Measurements from ENCODE around the gene CHSY1.

Gene CHSY1

DNA sequence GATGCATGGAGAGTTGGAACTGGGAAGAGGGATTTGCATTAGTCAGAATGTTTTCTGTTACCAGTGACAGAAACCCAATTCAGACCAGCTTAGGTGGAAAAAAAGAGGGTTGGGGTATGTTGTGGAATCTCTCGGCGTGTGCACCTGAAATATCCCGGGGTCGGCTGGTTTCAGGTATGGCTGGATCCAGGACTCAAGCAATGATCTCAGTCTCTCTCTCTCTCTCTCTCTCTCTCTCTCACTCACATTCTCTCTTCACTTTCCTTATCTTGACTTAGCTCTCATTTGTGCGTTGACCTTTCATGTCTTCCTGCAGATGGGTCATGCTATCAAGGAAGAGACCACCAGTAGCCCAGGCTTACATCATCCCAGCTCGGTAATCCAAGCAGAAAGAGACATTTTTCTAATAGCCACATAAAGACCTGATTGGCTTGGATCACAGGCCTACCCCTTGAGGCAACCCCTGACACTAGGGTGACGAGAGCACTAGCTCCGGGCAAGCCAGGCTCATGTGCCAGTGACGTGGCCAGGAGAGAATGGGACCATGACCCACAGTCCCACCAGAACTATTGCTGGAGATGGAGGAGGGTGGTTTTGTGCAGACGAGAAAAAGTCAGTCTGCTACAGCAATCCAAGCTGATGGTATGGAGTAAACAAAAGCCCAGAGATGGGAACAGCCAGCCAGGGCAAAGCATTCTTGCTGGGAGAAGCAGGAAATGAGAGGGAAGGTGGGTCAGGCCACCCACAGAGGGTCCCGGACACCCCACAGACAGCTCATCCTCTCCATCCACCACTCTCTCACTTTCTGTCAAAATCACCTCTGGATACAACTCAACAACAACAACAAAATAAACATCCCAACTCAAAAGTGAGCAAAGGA lies 91.7 kb downstream of the CHSY1 start:
- TF ChIP-seq, protein P1, sequence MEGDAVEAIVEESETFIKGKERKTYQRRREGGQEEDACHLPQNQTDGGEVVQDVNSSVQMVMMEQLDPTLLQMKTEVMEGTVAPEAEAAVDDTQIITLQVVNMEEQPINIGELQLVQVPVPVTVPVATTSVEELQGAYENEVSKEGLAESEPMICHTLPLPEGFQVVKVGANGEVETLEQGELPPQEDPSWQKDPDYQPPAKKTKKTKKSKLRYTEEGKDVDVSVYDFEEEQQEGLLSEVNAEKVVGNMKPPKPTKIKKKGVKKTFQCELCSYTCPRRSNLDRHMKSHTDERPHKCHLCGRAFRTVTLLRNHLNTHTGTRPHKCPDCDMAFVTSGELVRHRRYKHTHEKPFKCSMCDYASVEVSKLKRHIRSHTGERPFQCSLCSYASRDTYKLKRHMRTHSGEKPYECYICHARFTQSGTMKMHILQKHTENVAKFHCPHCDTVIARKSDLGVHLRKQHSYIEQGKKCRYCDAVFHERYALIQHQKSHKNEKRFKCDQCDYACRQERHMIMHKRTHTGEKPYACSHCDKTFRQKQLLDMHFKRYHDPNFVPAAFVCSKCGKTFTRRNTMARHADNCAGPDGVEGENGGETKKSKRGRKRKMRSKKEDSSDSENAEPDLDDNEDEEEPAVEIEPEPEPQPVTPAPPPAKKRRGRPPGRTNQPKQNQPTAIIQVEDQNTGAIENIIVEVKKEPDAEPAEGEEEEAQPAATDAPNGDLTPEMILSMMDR (conservative IDR thresholded peaks at IDR 0.05; ENCODE audit: low read depth, low read length), result no peak
- DNase-seq (ENCODE audit: low read depth), result peak; percentile 46
- no peak overlapping the region for H3K4me3 ChIP-seq (ENCODE audit: low read depth, low read length)

GRCh38 chr15:101159096-101159935 lies 92.5 kb downstream of the CHSY1 start:
- TF ChIP-seq, protein P1 (conservative IDR thresholded peaks at IDR 0.05; ENCODE audit: low read depth, low read length), result no peak
- H3K4me3 ChIP-seq (ENCODE audit: low read depth, low read length), result no peak overlapping the region
- peak; percentile 44 for DNase-seq (ENCODE audit: low read depth)

DNA sequence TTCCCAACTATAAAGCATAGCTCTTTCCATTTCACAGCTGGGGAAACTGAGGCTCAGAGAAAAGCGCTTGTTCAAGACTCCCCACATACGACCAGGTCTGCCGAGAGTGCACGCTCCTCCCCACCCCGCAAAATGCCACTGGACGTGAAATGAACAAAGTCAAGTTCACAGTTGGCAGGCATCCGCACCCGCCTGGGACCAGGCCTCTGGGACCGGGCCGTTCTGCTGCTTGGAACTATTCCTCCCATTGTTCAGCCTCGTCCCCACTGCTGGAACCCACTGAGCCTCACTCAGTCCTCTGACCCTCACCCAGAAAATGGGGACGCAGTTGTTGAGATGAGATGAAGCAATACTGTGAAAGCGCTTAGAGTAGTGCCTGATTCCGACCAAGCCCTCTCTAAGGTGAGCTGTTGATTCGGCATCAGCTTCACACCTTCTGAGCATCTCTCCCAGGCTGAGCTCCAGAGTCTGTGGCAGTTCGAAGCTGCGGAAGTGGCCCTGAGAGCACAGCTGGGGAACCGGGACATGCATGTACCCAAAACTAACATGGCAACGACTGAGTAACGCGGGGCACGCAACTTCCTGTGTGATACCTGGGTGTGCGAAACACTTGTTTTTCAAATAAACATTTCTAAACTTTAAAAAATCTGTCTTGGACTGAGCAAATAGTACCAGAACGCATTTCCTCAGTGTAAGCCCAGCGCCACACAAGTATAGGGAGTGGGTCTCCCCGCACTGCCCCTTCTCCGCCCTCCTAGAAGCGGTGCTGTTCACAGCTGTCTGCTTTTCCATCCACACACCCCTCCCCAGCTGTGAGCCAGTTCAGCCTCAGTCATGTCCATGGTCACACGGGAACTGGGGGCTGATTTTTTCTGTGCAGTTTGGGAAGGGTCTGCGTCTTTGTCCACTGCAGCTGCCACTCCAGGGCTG lies 93.4 kb downstream of the CHSY1 start:
- TF ChIP-seq, protein P1 (conservative IDR thresholded peaks at IDR 0.05; ENCODE audit: low read depth, low read length), result no peak
- DNase-seq (ENCODE audit: low read depth), result no peak
- no peak overlapping the region for H3K4me3 ChIP-seq (ENCODE audit: low read depth, low read length)

- no peak overlapping the region for H3K4me3 ChIP-seq (ENCODE audit: low read depth, low read length)
- TF ChIP-seq, protein P1 (conservative IDR thresholded peaks at IDR 0.05; ENCODE audit: low read depth, low read length), result no peak
- DNase-seq (ENCODE audit: low read depth), result no peak
Measured at GRCh38 chr15:101157721-101158120, 94.1 kb downstream of the CHSY1 start.

DNA sequence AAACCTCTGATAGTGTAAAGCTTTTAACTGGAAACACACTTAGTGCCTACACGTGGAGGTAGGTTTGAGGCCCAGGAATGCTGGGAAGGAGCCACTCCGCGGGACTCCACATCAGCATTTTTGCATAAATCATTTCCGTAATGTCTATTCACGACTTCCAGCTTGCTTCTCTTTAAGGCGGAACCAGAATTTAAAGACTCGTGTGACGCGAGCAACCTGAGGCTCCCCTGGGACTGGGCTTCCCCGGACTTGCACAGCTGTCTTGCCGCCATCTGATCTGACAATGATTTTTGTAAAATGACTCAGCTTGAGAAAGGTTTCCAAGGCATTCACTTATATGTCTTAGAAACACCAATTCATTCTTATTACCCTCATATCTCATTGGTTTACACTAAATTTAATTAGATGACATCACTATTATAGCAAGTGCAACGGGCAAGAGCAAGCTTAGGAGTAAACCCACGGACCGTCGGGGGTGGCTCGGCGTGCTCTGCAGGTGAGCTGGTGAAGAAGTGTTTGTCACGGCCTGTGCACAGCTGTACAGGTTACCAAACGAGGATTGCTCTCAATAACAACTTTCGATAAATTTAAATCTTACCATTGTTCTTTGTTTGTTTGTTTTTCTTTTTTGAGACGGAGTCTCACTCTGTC lies 95.2 kb downstream of the CHSY1 start:
- DNase-seq (ENCODE audit: low read depth), result peak; percentile 52
- TF ChIP-seq, protein P1 (conservative IDR thresholded peaks at IDR 0.05; ENCODE audit: low read depth, low read length), result no peak
- no peak overlapping the region for H3K4me3 ChIP-seq (ENCODE audit: low read depth, low read length)

GRCh38 chr15:101156061-101156460 lies 95.8 kb downstream of the CHSY1 start:
- DNase-seq (ENCODE audit: low read depth), result no peak
- TF ChIP-seq, protein P1 (conservative IDR thresholded peaks at IDR 0.05; ENCODE audit: low read depth, low read length), result no peak
- H3K4me3 ChIP-seq (ENCODE audit: low read depth, low read length), result no peak overlapping the region
